Measurements from ENCODE around the gene DPP3.

GRCh38 chr11:66524304-66525040 lies 44.2 kb downstream of the DPP3 start:
- TF ChIP-seq EZH2phosphoT487 (IDR thresholded peaks at IDR 0.05; ENCODE audit: borderline replicate concordance, low read depth) (no peak), USF2 (IDR thresholded peaks at IDR 0.05; ENCODE audit: borderline replicate concordance, low read depth, low read length) (no peak), RAD21 (IDR thresholded peaks at IDR 0.05; ENCODE audit: low read length) (no peak), CTCF (IDR thresholded peaks at IDR 0.05) (no peak), TEAD4 (IDR thresholded peaks at IDR 0.05; ENCODE audit: borderline replicate concordance, insufficient read depth) (no peak), SIN3A (IDR thresholded peaks at IDR 0.05; ENCODE audit: borderline replicate concordance, low read depth, low read length) (no peak), SMC3 (IDR thresholded peaks at IDR 0.05; ENCODE audit: low read depth, low read length) (no peak), REST (IDR thresholded peaks at IDR 0.05; ENCODE audit: low read depth, low read length) (no peak), POLR2AphosphoS5 (IDR thresholded peaks at IDR 0.05; ENCODE audit: low read depth, low read length) (no peak), MAX (IDR thresholded peaks at IDR 0.05; ENCODE audit: low read depth) (no peak), EP300 (IDR thresholded peaks at IDR 0.05; ENCODE audit: borderline replicate concordance in 1 of 2, low read depth in 1 of 2, low read length in 1 of 2) (no peak)
